D721Med (cell line): ENCODE measurements around the gene LSR.

ENCODE experiments used
- DNase-seq: peaks from one replicate; pipeline ENCODE4 v3.0.0; 2011; ENCODE audit warnings: low spot score; ENCODE audit not compliant: insufficient read length
- FAIRE-seq: peaks from 2 replicates; lab custom pipeline; 2011; peaks lifted over from hg19 to GRCh38; lab: Jason Lieb, UNC
- TF ChIP-seq, protein P1 (sequence below): IDR thresholded peaks from 2 replicates; pipeline ENCODE4 v1.5.1; 2012; ENCODE audit warnings: mild to moderate bottlenecking, control low read depth; ENCODE audit not compliant: insufficient read depth; ENCODE audit errors: missing control alignments

Gene LSR

DNA sequence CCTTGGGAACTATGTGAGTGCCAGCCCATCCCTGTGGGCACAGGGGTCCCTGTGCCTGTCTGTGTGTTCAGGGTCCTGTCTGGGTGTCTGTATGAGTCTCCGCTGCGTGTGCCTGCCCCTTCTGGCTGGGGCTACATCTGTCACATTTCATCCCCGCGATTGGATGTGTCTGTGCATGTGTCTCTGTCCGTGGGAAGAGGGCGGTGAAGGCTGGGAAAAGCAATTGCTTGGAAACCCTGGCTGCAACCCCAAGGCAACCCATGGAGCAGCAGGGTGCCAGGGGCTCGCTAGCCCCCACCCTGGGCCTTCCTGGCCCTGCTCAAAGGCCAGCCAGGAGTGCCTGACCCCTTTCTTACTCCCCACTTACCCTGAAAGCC, 44.5 kb downstream of the LSR start:
- DNase-seq (no peak), FAIRE-seq (no peak)
- TF ChIP-seq, protein P1, sequence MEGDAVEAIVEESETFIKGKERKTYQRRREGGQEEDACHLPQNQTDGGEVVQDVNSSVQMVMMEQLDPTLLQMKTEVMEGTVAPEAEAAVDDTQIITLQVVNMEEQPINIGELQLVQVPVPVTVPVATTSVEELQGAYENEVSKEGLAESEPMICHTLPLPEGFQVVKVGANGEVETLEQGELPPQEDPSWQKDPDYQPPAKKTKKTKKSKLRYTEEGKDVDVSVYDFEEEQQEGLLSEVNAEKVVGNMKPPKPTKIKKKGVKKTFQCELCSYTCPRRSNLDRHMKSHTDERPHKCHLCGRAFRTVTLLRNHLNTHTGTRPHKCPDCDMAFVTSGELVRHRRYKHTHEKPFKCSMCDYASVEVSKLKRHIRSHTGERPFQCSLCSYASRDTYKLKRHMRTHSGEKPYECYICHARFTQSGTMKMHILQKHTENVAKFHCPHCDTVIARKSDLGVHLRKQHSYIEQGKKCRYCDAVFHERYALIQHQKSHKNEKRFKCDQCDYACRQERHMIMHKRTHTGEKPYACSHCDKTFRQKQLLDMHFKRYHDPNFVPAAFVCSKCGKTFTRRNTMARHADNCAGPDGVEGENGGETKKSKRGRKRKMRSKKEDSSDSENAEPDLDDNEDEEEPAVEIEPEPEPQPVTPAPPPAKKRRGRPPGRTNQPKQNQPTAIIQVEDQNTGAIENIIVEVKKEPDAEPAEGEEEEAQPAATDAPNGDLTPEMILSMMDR = no peak

DNA sequence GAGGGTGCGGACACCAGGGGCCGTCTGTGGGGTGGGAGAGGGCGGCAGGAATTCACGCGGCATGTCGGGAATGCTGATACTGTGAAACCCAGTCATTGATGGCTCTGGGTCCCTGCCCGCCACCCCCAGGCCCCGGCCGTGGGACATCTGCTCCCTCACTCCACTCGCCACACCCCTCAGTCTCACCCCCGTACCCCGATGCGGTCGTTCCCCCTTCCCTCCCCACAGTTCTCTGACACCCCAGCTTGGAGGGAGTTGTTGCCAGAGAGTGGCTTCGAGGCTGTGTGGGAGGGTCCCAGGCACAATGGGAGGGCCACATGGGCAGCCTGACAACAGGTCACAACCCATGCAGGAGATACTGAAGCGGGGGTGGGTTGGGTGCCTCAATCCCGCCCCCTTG, 45.0 kb downstream of the LSR start:
- TF ChIP-seq, protein P1 = no peak
- FAIRE-seq (no peak), DNase-seq (no peak)

DNA sequence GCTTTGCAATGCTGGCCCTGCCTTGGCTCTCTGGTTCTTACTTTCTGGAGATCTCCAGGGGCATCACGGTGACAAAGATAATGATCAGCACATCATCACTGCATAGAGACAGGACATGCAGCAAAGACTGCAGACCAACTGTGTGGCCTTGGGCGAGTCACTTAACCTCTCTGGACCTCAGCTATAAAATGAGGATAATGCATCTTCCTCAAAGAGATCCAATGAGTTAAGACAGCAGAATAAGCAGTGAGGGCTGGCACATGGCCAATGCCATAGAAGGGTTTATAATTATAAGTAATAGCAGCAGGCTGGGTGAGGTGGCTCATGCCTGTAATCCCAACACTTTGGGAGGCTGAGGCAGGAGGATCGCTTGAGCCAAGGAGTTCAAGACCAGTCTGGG, 45.5 kb downstream of the LSR start:
- TF ChIP-seq, protein P1 = no peak
- no peak for FAIRE-seq
- DNase-seq = no peak

DNA sequence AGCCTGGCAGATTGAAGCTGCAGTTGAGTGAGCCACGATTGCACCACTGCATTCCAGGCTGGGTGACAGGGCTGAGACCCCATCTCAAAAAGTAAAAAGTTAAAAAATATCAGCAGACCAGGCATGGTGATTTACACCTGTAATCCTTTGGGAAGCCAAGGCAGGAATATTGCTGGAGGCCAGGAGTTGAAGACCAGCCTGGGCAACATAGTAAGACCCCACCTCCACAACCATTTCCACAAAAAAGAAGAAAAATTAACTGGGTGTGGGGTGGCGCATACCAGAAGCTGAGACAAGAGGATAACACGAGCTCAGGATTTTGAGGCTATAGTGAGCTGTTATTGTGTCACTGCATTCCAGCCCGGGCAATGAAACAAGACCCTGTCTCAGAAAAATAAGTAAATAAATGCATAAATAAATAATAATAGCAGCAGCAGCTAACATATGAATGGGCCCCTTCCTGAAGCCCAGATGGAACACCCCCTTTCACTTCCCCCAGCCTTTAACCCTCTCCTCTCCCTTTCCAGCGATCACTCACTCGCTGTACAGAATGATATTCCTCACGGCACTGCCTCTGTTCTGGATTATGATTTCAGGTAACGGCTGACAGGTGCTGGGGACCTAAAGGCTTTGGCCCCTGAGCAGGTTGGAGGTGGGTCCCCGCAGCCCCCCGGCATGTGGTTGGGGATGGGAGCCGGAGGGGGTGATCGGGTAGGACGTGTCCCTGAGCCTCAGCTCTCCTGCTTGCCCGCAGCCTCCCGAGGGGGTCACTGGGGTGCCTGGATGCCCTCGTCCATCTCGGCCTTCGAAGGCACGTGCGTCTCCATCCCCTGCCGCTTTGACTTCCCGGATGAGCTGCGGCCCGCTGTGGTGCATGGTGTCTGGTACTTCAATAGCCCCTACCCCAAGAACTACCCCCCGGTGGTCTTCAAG, 46.3 kb downstream of the LSR start:
- DNase-seq (no peak), FAIRE-seq (no peak)
- TF ChIP-seq, protein P1 = no peak

DNA sequence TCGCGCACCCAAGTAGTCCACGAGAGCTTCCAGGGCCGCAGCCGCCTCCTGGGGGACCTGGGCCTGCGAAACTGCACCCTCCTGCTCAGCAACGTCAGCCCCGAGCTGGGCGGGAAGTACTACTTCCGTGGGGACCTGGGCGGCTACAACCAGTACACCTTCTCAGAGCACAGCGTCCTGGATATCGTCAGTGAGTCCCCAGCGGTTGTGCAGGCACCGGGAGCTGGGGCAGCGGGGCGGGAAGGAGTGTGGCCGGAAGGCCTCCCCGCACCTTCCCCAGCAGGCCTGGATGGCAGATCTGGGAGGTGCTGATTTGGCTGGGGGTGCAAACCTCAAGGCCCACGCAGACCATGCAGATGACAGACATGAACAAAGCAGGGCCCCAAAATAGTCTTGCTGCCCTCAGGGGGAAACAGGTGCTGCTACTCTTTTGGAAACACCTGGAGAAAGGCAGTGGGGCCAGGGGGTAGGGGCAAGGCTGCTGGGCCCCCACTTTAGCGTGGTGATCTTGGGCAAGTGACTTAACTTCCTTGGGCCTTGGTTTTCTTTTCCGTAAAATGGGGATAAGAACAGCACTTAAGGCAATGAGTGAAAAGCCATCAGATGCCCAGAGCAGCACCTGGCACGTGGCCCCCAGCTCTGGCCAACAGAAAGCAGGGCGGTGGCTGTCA, 47.1 kb downstream of the LSR start:
- FAIRE-seq (no peak), DNase-seq (no peak)
- TF ChIP-seq, protein P1 = no peak

DNA sequence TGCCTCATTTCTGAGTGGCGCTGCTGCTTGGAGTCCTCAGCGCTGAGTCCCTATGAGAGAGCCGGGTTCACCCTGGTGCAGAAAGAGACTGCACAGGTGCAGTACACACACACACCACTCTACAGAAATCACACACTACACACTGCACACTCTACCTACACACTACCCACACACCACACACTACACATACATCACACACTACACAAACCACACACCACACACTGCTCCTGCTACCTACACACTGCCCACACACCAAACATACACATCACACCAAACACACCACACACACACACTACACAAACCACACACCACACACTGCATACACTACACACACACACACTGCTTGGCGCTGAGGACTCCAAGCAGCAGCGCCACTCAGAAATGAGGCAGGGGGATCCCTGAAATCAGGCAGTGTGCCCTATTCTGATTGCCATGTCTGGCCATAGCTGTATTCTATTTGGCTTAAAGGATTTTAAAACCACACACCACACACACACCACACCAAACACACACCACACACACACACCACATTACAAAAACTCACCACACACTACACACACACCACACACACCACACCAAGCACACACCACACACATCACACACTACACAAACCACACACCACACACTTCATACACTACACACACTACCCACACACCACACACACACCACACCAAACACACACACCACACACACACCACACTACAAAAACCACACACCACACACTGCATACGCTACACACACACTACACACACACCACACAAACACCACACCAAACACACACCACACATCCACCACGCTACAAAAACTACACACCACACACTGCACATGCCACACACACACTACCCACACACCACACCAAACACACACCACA, 48.1 kb downstream of the LSR start:
- TF ChIP-seq, protein P1 = no peak
- FAIRE-seq = no peak
- DNase-seq = no peak
